ENCODE results near the gene SMCO1.

DNA sequence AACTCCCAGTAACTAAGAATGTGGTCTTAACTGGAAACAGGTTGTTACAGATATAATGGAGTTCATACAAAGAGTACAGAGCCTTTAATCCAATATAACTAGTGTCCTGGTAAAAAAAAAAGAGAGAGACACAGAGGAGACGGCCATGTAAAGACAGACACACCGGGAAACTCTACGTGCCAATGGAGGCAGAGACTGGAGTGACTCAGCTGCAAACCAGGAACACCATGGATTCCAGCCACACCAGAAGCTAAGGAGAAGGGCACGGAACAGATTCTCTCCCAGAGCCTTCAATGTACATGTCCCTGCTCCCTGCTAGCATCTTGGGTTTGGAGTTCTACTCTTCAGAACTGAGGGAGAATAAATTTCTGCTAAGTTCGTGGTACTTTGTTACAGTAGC lies 16.1 kb downstream of the SMCO1 start:
- TF ChIP-seq, protein P1, sequence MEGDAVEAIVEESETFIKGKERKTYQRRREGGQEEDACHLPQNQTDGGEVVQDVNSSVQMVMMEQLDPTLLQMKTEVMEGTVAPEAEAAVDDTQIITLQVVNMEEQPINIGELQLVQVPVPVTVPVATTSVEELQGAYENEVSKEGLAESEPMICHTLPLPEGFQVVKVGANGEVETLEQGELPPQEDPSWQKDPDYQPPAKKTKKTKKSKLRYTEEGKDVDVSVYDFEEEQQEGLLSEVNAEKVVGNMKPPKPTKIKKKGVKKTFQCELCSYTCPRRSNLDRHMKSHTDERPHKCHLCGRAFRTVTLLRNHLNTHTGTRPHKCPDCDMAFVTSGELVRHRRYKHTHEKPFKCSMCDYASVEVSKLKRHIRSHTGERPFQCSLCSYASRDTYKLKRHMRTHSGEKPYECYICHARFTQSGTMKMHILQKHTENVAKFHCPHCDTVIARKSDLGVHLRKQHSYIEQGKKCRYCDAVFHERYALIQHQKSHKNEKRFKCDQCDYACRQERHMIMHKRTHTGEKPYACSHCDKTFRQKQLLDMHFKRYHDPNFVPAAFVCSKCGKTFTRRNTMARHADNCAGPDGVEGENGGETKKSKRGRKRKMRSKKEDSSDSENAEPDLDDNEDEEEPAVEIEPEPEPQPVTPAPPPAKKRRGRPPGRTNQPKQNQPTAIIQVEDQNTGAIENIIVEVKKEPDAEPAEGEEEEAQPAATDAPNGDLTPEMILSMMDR (tag by site-specific recombination; IDR thresholded peaks at IDR 0.05): no peak
- TF ChIP-seq AEBP2 (tag by site-specific recombination; IDR thresholded peaks at IDR 0.05; ENCODE audit: borderline replicate concordance) (no peak), ZNF747 (tag by site-specific recombination; IDR thresholded peaks at IDR 0.05) (no peak), MZF1 (tag by site-specific recombination; IDR thresholded peaks at IDR 0.05; ENCODE audit: borderline replicate concordance) (no peak), SP2 (tag by site-specific recombination; IDR thresholded peaks at IDR 0.05) (no peak)
